ENCODE data around the gene LPCAT3.
"Not testable (repeated sequence)": the region's sequence is repeated elsewhere in the genome, so short reads cannot be mapped to it uniquely, and the experiment has no call there.

Gene LPCAT3, protein sequence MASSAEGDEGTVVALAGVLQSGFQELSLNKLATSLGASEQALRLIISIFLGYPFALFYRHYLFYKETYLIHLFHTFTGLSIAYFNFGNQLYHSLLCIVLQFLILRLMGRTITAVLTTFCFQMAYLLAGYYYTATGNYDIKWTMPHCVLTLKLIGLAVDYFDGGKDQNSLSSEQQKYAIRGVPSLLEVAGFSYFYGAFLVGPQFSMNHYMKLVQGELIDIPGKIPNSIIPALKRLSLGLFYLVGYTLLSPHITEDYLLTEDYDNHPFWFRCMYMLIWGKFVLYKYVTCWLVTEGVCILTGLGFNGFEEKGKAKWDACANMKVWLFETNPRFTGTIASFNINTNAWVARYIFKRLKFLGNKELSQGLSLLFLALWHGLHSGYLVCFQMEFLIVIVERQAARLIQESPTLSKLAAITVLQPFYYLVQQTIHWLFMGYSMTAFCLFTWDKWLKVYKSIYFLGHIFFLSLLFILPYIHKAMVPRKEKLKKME

DNA sequence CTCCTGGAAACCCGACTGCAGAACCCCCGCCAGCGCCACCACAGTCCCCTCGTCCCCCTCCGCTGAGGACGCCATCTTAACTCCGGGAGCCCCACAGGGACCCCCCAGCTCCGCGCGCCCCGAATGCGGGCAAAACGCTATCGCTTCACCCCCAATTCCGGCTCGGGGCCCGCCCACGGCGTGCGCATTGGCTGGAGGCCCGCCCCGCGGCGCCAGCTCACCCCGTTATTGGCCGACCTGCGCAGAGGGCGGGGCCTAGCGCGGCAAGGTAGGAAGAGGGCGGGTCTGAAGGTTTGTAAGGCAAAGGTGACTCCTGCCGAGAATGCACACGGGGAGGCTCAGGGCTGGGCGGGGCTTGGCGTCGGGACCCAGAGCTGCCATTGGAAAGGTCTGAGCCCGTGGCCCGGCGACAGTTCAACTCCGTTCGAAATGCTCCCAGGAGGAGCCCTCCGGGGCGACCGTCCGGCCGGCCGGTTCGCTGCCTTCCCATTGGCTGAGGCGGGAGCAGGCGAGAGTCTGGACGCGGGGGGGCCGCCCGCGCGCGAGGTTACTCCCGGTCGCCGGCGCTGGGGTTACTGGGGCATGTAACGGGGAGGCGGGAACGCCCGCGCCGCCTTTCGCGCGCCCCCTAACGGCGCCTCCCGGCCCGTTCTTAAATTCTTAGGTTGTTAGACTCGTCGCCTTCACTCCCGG lies at the start of gene LPCAT3:
TSS of gene LPCAT3 (minus strand) at position 127 of the 693 bp plus-strand sequence. CDS start at position 75, 52 bp downstream.
- peak; percentile 99 for DNase-seq

DNA sequence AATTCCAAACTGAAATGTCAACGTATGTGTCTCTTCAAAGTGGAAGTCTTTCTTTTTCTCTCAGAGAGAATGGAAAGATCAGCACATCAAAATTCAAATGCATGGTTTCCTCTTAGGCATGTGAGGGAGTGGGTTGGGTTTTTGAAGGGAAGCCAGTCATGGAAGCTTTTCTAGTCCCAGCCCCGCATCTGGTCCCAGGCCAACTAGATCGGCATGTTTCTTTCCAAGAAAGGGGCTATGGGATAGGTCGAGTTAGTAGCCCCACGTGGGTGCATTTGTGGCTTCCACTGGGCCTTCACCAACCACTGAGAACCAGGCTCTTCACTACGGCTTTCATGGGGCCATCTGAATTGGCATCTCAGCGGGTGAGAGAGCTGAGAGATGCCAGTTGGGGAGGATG lies 48.8 kb upstream of the LPCAT3 start:
- no peak for DNase-seq

DNA sequence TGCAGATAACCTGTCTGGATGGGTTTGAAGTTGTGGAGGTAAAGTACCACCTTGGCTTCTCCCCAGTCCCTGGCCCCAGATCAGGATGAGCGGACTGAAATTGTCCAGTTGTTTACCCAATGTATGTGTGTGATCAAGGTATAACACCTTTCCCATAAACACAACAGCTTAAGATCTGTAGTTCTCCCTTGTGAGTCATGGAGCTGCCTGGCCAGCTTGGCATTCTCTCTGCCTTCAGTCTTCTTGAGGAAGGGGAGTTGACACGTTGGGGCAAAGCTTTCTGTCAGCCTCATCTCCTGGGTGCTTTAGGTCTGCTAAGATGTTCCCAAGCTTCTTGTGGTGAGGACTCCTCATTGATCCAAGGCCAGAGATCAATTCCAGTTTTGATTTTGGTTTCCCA lies 48.3 kb upstream of the LPCAT3 start:
- DNase-seq, result no peak

- DNase-seq, result no peak
Observed at GRCh38 chr12:7065073-7065623, 46.9 kb upstream of the LPCAT3 start.

DNA sequence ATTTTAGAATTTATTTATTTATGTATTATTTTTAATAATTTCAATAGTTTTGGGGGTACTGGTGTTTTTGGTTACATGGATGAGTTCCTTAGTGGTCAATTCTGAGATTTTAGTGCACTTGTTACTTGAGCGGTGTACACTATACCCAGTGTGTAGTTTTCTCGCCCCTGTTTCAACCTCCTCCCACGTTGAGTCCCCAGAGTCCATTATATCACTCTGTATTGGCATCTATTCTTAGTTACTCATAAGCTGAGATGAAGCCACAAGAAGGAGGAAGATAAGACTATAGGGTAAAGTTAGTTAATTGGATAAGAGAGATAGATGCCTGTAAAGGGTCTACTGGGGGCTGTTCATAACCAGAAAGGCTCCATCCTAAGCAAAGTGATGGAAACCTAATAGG lies 46.2 kb upstream of the LPCAT3 start:
- DNase-seq, result no peak

DNA sequence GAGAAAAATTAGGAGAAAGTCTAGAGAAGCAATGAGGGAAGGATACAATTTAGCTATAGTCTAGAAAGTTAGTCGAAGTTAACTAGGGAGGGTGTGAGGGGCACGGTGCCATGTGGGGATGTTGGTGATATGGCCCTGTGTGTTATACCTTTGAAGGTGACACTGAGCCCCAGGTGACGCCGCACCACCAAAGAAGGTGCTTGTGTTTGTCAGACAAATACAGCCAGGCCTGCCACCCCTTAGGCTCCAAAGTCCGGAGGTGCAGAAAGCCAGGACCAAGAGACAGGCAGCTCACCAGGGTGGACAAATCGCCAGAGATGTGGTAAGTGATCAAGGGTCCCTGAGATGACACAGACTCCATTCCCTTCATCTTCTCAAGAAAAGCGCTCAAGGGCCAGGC lies 43.3 kb upstream of the LPCAT3 start:
- no peak for DNase-seq

GRCh38 chr12:7061138-7061537 lies 42.9 kb upstream of the LPCAT3 start:
- no peak for DNase-seq

- peak; percentile 93 for DNase-seq
Observed at GRCh38 chr12:7060353-7060954, 42.2 kb upstream of the LPCAT3 start, which contains the start of gene C1S. Gene C1S, plus strand, starts transcription at chr12:7060718. Its CDS starts 1,195 bp downstream, at chr12:7061913.

GRCh38 chr12:7059780-7060179 lies 41.5 kb upstream of the LPCAT3 start:
- DNase-seq, result no peak

DNA sequence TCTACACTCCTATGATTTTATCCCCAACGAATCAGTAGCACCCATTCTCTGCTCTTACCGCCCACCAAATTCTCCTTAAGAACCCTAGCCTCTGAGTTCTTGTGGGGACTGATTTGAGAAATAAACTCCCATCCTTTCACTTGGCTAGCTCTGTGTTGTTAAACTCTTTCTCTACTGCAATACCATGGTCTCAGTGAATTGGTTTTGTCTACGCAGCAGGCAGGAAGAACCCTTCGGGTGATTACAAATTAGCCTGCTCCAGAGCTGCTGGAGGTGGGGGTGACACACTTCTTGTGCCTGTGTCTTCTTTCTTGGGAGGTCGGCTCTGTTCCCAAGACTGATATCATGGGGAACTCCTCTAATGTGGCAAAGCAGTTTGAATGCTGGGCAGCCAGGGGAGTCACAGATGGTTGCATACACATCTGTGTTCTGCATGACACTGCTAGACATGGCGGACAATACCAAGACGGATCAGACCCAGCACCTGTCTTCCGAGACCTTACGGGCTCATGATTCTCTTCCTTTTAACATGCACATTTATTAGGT lies 40.6 kb upstream of the LPCAT3 start:
- no peak for DNase-seq

GRCh38 chr12:7058163-7058845 lies 40.0 kb upstream of the LPCAT3 start:
- no peak for DNase-seq

GRCh38 chr12:7055736-7056135 lies 37.5 kb upstream of the LPCAT3 start:
- DNase-seq, result not testable (repeated sequence)

GRCh38 chr12:7054925-7055324 lies 36.6 kb upstream of the LPCAT3 start:
- no peak for DNase-seq

DNA sequence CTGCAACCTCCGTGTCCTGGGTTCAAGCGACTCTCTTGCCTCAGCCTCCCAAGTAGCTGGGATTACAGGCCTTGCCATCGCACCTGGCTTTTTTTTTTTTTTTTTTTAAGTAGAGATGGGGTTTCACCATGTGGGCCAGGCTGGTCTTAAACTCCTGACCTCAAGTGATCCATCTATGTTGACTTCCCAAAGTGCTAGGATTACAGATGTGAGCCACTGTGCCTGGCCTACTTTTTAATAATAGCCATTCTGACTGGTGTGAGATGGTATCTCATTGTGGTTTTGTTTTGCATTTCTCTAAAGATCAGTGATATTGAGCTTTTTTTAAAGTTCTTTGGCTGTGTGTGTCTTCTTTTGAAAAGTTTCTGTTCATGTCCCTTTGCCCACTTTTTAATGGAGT lies 31.7 kb upstream of the LPCAT3 start:
- not testable (repeated sequence) for DNase-seq

DNA sequence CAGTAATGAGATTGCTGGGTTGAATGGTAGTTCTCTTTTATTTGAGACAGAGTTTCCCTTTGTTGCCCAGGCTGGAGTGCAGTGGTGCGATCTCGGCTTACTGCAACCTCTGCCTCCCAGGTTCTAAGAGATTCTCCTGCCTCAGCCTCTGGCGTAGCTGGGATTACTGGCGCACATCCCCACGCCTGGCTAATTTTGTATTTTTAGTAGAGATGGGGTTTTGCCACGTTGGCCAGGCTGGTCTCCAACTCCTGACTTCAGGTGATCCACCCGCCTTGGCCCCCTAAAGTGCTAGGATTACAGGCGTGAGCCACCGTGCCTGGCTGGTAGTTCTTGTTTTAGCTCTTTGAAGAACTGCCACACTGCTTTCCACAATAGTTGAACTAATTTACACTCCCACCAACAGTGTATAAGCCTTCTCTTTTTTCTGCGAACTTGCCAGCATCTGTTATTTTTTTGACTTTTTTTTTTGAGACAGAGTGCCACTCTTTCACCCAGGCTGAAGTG lies 31.2 kb upstream of the LPCAT3 start:
- not testable (repeated sequence) for DNase-seq

DNA sequence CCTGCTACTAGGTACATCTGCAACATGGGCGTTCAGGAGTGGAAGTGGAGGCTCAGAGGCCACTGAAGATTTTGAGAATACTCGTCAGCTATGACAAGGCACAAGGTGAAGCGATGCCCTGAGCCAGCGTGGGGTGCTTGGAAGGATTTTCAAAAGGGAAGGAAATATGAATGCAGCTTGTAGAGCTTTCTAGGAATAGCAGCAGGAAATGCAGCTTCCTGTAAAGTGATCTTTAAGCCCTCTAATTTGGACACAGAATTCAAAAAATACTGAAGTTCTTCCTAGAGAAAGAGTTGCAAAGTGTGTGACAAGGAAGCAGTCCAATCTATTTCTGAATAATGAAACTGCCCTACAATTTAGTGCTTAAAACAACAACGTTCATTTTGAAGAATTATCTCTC lies 29.0 kb upstream of the LPCAT3 start:
- no peak for DNase-seq

GRCh38 chr12:7046383-7047105 lies 28.3 kb upstream of the LPCAT3 start:
- no peak for DNase-seq

DNA sequence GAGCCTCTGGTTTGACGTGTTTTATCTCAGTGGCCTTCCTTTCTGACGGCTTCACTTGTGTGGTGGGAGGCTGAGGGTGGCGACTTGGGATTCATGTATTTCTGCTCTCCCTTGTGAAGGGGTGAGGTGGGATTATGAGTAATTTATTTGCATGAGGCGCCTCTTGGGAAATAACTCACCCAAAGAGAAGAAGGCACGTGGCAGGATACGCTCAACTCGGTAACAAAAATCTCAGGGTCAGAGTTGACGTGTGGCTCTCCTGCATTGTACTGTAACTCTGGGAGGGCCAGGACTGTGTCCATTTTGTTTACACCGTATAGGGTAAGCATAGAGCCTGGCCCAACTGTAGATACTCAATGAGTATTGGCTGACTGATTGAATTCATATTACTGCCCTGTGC lies 27.6 kb upstream of the LPCAT3 start:
- DNase-seq, result no peak

GRCh38 chr12:7042842-7043241 lies 24.6 kb upstream of the LPCAT3 start:
- DNase-seq, result no peak

GRCh38 chr12:7039403-7039802 lies 21.1 kb upstream of the LPCAT3 start:
- no peak for DNase-seq

- DNase-seq, result no peak
Observed at GRCh38 chr12:7038591-7038990, 20.3 kb upstream of the LPCAT3 start.
